HepG2 (cell line): ENCODE measurements around the gene ALOXE3. TPM values are rescaled to one million over a fixed set of nuclear protein-coding genes. Genes with fewer than 3 reads are reported as not detected.
A peak's percentile ranks its signal among the peaks of the same experiment; 100 is the strongest.

Source experiments
- DBP ChIP-seq: sonication (generic); formaldehyde crosslinking; IDR thresholded peaks from 2 replicates; pipeline ENCODE4 v1.4.0; 2020; ENCODE audit warnings: missing genetic modification reagents; ENCODE audit errors: not compliant biosample characterization
- ETV5 ChIP-seq: IDR thresholded peaks from 2 replicates; pipeline ENCODE4 v1.6.1; 2018; ENCODE audit warnings: missing biosample characterization, missing genetic modification reagents, inconsistent platforms, borderline replicate concordance
- FOXA3 ChIP-seq: IDR thresholded peaks from 2 replicates; pipeline ENCODE4 v1.6.1; 2016; ENCODE audit warnings: missing genetic modification reagents, missing compliant biosample characterization
- GABPB1 ChIP-seq: IDR thresholded peaks from 2 replicates; pipeline ENCODE4 v1.6.1; 2016; ENCODE audit warnings: mild to moderate bottlenecking, missing genetic modification reagents, moderate library complexity, missing compliant biosample characterization
- HMGXB4 ChIP-seq, 2 experiments: sonication (generic) in 1 of 2; formaldehyde crosslinking in 1 of 2; IDR thresholded peaks; 2 replicates each; pipeline versions ENCODE4 v1.4.0 to v1.6.1; 2018 to 2020; ENCODE audit warnings: missing genetic modification reagents in 2 of 2, borderline replicate concordance in 1 of 2, low read depth in 1 of 2, mild to moderate bottlenecking in 1 of 2, missing biosample characterization in 1 of 2
- RBM39 ChIP-seq: fragments of 200-400 bp; formaldehyde crosslinking; IDR thresholded peaks from one replicate; pipeline ENCODE4 v1.6.1; 2018; ENCODE audit warnings: antibody characterized with exemption, mild to moderate bottlenecking, low read depth, low read length; ENCODE audit not compliant: poor library complexity, severe bottlenecking
- RFXAP ChIP-seq: sonication (generic); formaldehyde crosslinking; IDR thresholded peaks from 2 replicates; pipeline ENCODE4 v1.4.0; 2020; ENCODE audit warnings: missing genetic modification reagents, borderline replicate concordance
- SCMH1 ChIP-seq: sonication (generic); formaldehyde crosslinking; IDR thresholded peaks from 2 replicates; pipeline ENCODE4 v1.9.0; 2021; ENCODE audit warnings: missing genetic modification reagents, mild to moderate bottlenecking, borderline replicate concordance
- TOPORS ChIP-seq: sonication (generic); formaldehyde crosslinking; IDR thresholded peaks from 2 replicates; pipeline ENCODE4 v1.8.0; 2023; ENCODE audit warnings: mild to moderate bottlenecking, missing genetic modification reagents
- TRAFD1 ChIP-seq: sonication (generic); formaldehyde crosslinking; IDR thresholded peaks from 2 replicates; pipeline ENCODE4 v1.5.1; 2020; ENCODE audit warnings: missing genetic modification reagents, mild to moderate bottlenecking, borderline replicate concordance
- ZC3H13 ChIP-seq: sonication (generic); formaldehyde crosslinking; IDR thresholded peaks from 2 replicates; pipeline ENCODE4 v1.8.1; 2023; ENCODE audit warnings: mild to moderate bottlenecking, missing genetic modification reagents, moderate library complexity
- ZFP36L1 ChIP-seq: sonication (generic); formaldehyde crosslinking; IDR thresholded peaks from 2 replicates; pipeline ENCODE4 v1.8.0; 2022; ENCODE audit warnings: mild to moderate bottlenecking, missing genetic modification reagents, moderate library complexity
- ZFP36L2 ChIP-seq: sonication (generic); formaldehyde crosslinking; IDR thresholded peaks from 2 replicates; pipeline ENCODE4 v1.4.0; 2020; ENCODE audit warnings: missing genetic modification reagents
- ZNF329 ChIP-seq: sonication (generic); formaldehyde crosslinking; IDR thresholded peaks from 2 replicates; pipeline ENCODE4 v1.9.0; 2021; ENCODE audit warnings: low read depth, mild to moderate bottlenecking, missing genetic modification reagents
- polyA plus RNA-seq, 8 experiments: library from polyadenylated mRNA; depleted of rRNA in 3 of 8; stranded (reverse) in 7 of 8; unstranded in 1 of 8; fragments of >200 nt; fragmentation: Illumina TruSeq in 4 of 8; extraction: Trizol in 4 of 8; gene quantifications; 2 replicates each; pipeline versions ENCODE4 v1.2.1 to v1.2.3, GENCODE V29; 2011 to 2016; ENCODE audit warnings: low read depth in 4 of 8, missing spikeins in 1 of 8, mixed read lengths in 1 of 8; ENCODE audit not compliant: insufficient read depth in 1 of 8
- total RNA-seq, 5 experiments: library from RNA; depleted of rRNA; stranded (reverse); fragments of >200 nt; fragmentation: Illumina TruSeq; extraction: Trizol; gene quantifications; 2 replicates each; pipeline ENCODE4 v1.2.3, GENCODE V29; 2016; ENCODE audit warnings: low read depth in 1 of 5
- TF ChIP-seq, protein P1 (sequence below): sonication (generic); formaldehyde crosslinking; IDR thresholded peaks from 2 replicates; pipeline ENCODE4 v1.4.0; 2020; ENCODE audit warnings: missing genetic modification reagents
- TF ChIP-seq, protein P2 (sequence below): sonication (generic); formaldehyde crosslinking; IDR thresholded peaks from 2 replicates; pipeline ENCODE4 v1.4.0; 2020; ENCODE audit warnings: missing genetic modification reagents

ALOXE3 gene
- total and polyA plus RNA-seq, 2 of the 13 experiments (the other 11 are each of a cell fraction or from before 2014, with no cell fraction given) = 0.07 TPM; not detected in 1

- TF ChIP-seq RBM39 (no peak), HMGXB4 (CRISPR knock-in tag; IDR thresholded peaks at IDR 0.05; ENCODE audit: borderline replicate concordance in 1 of 2, low read depth in 1 of 2) (peak; percentile 23 to 69; a peak in 2 of 4 replicates), GABPB1 (CRISPR knock-in tag) (peak; percentile 76), ZC3H13 (CRISPR knock-in tag) (no peak), RFXAP (no peak), ZFP36L1 (CRISPR knock-in tag) (no peak; the same call in 1 of the 2 replicates), SCMH1 (CRISPR knock-in tag) (no peak), DBP (CRISPR knock-in tag) (no peak), FOXA3 (CRISPR knock-in tag) (no peak), ETV5 (CRISPR knock-in tag) (peak; percentile 75; the same call in 1 of the 2 replicates), TOPORS (CRISPR knock-in tag) (no peak), TRAFD1 (CRISPR knock-in tag) (0 out of 2 replicates have a peak, but pooled peaks have one; percentile 24), ZFP36L2 (no peak), ZNF329 (CRISPR knock-in tag) (no peak)
- TF ChIP-seq, protein P1, sequence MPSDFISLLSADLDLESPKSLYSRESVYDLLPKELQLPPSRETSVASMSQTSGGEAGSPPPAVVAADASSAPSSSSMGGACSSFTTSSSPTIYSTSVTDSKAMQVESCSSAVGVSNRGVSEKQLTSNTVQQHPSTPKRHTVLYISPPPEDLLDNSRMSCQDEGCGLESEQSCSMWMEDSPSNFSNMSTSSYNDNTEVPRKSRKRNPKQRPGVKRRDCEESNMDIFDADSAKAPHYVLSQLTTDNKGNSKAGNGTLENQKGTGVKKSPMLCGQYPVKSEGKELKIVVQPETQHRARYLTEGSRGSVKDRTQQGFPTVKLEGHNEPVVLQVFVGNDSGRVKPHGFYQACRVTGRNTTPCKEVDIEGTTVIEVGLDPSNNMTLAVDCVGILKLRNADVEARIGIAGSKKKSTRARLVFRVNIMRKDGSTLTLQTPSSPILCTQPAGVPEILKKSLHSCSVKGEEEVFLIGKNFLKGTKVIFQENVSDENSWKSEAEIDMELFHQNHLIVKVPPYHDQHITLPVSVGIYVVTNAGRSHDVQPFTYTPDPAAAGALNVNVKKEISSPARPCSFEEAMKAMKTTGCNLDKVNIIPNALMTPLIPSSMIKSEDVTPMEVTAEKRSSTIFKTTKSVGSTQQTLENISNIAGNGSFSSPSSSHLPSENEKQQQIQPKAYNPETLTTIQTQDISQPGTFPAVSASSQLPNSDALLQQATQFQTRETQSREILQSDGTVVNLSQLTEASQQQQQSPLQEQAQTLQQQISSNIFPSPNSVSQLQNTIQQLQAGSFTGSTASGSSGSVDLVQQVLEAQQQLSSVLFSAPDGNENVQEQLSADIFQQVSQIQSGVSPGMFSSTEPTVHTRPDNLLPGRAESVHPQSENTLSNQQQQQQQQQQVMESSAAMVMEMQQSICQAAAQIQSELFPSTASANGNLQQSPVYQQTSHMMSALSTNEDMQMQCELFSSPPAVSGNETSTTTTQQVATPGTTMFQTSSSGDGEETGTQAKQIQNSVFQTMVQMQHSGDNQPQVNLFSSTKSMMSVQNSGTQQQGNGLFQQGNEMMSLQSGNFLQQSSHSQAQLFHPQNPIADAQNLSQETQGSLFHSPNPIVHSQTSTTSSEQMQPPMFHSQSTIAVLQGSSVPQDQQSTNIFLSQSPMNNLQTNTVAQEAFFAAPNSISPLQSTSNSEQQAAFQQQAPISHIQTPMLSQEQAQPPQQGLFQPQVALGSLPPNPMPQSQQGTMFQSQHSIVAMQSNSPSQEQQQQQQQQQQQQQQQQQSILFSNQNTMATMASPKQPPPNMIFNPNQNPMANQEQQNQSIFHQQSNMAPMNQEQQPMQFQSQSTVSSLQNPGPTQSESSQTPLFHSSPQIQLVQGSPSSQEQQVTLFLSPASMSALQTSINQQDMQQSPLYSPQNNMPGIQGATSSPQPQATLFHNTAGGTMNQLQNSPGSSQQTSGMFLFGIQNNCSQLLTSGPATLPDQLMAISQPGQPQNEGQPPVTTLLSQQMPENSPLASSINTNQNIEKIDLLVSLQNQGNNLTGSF (CRISPR knock-in tag) = no peak
- TF ChIP-seq, protein P2, sequence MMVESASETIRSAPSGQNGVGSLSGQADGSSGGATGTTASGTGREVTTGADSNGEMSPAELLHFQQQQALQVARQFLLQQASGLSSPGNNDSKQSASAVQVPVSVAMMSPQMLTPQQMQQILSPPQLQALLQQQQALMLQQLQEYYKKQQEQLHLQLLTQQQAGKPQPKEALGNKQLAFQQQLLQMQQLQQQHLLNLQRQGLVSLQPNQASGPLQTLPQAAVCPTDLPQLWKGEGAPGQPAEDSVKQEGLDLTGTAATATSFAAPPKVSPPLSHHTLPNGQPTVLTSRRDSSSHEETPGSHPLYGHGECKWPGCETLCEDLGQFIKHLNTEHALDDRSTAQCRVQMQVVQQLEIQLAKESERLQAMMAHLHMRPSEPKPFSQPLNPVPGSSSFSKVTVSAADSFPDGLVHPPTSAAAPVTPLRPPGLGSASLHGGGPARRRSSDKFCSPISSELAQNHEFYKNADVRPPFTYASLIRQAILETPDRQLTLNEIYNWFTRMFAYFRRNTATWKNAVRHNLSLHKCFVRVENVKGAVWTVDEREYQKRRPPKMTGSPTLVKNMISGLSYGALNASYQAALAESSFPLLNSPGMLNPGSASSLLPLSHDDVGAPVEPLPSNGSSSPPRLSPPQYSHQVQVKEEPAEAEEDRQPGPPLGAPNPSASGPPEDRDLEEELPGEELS (CRISPR knock-in tag) = no peak
Observed at GRCh38 chr17:8153957-8154607, 35.8 kb upstream of the ALOXE3 start (continued).
